NCI-H748 treated with DMSO at 0.1 percent for 48 hours (cell line): ENCODE data around the gene DOK3.
"Not testable (repeated sequence)": the region's sequence is repeated elsewhere in the genome, so short reads cannot be mapped to it uniquely, and the experiment has no call there.

Experiments used
- DNase-seq: peaks from one replicate; lab custom pipeline; 2025; lab: John Stamatoyannopoulos, UW

Gene DOK3

GRCh38 chr5:177535125-177535524, 25.5 kb upstream of the DOK3 start:
- DNase-seq, result no peak

- DNase-seq, result not testable (repeated sequence)
Measured at GRCh38 chr5:177534433-177534832, 24.8 kb upstream of the DOK3 start.

GRCh38 chr5:177531209-177531940, 21.7 kb upstream of the DOK3 start:
- DNase-seq, result no peak

- no peak for DNase-seq
Measured at GRCh38 chr5:177530638-177531037, 21.0 kb upstream of the DOK3 start.

GRCh38 chr5:177529247-177530203, 19.9 kb upstream of the DOK3 start:
- no peak for DNase-seq

GRCh38 chr5:177528631-177529030, 19.0 kb upstream of the DOK3 start:
- DNase-seq, result no peak

GRCh38 chr5:177527595-177527994, 18.0 kb upstream of the DOK3 start:
- DNase-seq, result no peak

GRCh38 chr5:177526791-177527190, 17.2 kb upstream of the DOK3 start:
- no peak for DNase-seq

GRCh38 chr5:177526191-177526590, 16.6 kb upstream of the DOK3 start:
- DNase-seq, result no peak

GRCh38 chr5:177524941-177525655, 15.5 kb upstream of the DOK3 start:
- DNase-seq, result no peak

GRCh38 chr5:177524539-177524900, 14.9 kb upstream of the DOK3 start:
- no peak for DNase-seq

- no peak for DNase-seq
Measured at GRCh38 chr5:177523711-177524538, 14.3 kb upstream of the DOK3 start.

- DNase-seq, result no peak
Measured at GRCh38 chr5:177520916-177521513, 11.4 kb upstream of the DOK3 start.

- no peak for DNase-seq
Measured at GRCh38 chr5:177520271-177520670, 10.6 kb upstream of the DOK3 start.

GRCh38 chr5:177519463-177520235, 10.0 kb upstream of the DOK3 start:
- no peak for DNase-seq

GRCh38 chr5:177516601-177517568, 7.3 kb upstream of the DOK3 start, which contains the start of gene DDX41:
DDX41 (minus strand) TSS chr5:177516961; CDS start chr5:177516945, 16 bp downstream.
- peak; percentile 97 for DNase-seq

- DNase-seq, result no peak
Measured at GRCh38 chr5:177515580-177515979, 6.0 kb upstream of the DOK3 start.

- no peak for DNase-seq
Measured at GRCh38 chr5:177514541-177514940, 4.9 kb upstream of the DOK3 start.

GRCh38 chr5:177513500-177513899, 3.9 kb upstream of the DOK3 start:
- DNase-seq, result no peak
